Left lung (tissue), 10 donors: Measurements from ENCODE around the gene SMAD6. TPM values are rescaled to one million over a fixed set of nuclear protein-coding genes. Genes with fewer than 3 reads are reported as not detected.

Experiments used
- ATAC-seq: fragments of 200-7000 bp; cut with Tn5 transposase; one replicate; pipeline ENCODE4 v1.9.1; 2020; ENCODE audit warnings: moderate library complexity
- DNase-seq, 4 donors: peaks; one replicate each; pipeline ENCODE4 v3.0.0-alpha.2; 2013 to 2020
- H3K27ac ChIP-seq, 2 donors: fragments of 200-600 bp; sonication (generic) in 1 of 2; one replicate each; pipeline versions ENCODE4 v1.5.0 to v1.8.0; 2020 to 2021
- H3K27me3 ChIP-seq, 2 donors: fragments of 200-600 bp; sonication (generic) in 1 of 2; one replicate each; pipeline versions ENCODE4 v1.5.0 to v1.8.0; 2020 to 2021
- H3K36me3 ChIP-seq, 2 donors: fragments of 200-600 bp; sonication (generic) in 1 of 2; one replicate each; pipeline versions ENCODE4 v1.5.0 to v1.8.0; 2020 to 2021
- H3K4me1 ChIP-seq, 2 donors: fragments of 200-600 bp; one replicate each; pipeline ENCODE4 v1.8.0; 2021
- H3K4me3 ChIP-seq, 2 donors: fragments of 200-600 bp; sonication (generic) in 1 of 2; one replicate each; pipeline versions ENCODE4 v1.5.0 to v1.8.0; 2020 to 2021; ENCODE audit warnings: mild to moderate bottlenecking in 1 of 2
- H3K9me3 ChIP-seq, 2 donors: fragments of 200-600 bp; sonication (generic) in 1 of 2; one replicate each; pipeline versions ENCODE4 v1.5.0 to v1.8.0; 2020 to 2021
- intact Hi-C, 2 donors: fragments of 100-400 bp; cut with DNase I; formaldehyde crosslinking; loops; one replicate each; pipeline versions ENCODE4 v1.11.2 to v1.14.2; 2022
- polyA plus RNA-seq, 6 donors: library from polyadenylated mRNA; unstranded; fragments of 120-200 nt; gene quantifications; one replicate each; pipeline ENCODE4 v1.2.1, GENCODE V29; 2013; ENCODE audit not compliant: insufficient read length in 6 of 6
- total RNA-seq, 2 donors: library from RNA; stranded (reverse); fragmentation: NEBNext Ultra II Directional; extraction: Animal tissue kit (Norgen Biotek cat#: 25700); gene quantifications; one replicate each; pipeline ENCODE4 v1.2.1, GENCODE V29; 2021
- TF ChIP-seq, protein P1 (sequence below), 2 donors: fragments of 200-600 bp; sonication (generic) in 1 of 2; IDR thresholded peaks; one replicate each; pipeline versions ENCODE4 v1.5.0 to v1.8.0; 2021; ENCODE audit warnings: antibody characterized with exemption in 2 of 2
- donor health status: DM: no; HTN: yes; CAD: no.
- donor health status: DM: no; HTN: no; CAD: no.

Gene SMAD6
- total and polyA plus RNA-seq, 8 donors = 25.0 to 110 (median 32.0) TPM

DNA sequence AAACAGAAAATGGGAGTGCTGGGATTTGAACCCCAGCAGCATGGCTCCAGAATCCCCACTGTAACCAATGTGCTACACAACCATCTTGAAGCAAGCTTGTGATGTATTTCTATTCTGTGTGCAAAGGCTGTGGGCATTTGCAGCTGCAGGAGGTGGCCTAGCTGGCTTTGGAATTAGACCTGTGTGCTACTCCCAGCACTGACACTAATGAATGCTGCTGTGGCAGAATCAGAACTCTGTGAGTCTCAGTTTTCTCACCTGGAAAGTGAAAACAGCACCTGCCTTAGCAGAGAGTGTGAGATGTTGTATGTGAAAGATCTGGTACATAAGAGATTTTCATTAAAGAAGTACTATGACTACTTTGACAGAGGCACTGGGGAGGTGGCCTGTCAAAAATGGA is 21.5 kb upstream of the SMAD6 start:
- no peak for ATAC-seq
- no peak overlapping the region for H3K4me3 ChIP-seq
- DNase-seq = no peak
- peaks cover 0 to 4% of the 10 kb centered on the region in 2 donors for H3K9me3 ChIP-seq
- TF ChIP-seq, protein P1, sequence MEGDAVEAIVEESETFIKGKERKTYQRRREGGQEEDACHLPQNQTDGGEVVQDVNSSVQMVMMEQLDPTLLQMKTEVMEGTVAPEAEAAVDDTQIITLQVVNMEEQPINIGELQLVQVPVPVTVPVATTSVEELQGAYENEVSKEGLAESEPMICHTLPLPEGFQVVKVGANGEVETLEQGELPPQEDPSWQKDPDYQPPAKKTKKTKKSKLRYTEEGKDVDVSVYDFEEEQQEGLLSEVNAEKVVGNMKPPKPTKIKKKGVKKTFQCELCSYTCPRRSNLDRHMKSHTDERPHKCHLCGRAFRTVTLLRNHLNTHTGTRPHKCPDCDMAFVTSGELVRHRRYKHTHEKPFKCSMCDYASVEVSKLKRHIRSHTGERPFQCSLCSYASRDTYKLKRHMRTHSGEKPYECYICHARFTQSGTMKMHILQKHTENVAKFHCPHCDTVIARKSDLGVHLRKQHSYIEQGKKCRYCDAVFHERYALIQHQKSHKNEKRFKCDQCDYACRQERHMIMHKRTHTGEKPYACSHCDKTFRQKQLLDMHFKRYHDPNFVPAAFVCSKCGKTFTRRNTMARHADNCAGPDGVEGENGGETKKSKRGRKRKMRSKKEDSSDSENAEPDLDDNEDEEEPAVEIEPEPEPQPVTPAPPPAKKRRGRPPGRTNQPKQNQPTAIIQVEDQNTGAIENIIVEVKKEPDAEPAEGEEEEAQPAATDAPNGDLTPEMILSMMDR (IDR thresholded peaks at IDR 0.05) = no peak
- H3K36me3 ChIP-seq = no peaks in the 10 kb centered on the region
- intact Hi-C loops = no loop called here
- H3K27ac ChIP-seq = no peak overlapping the region
- H3K27me3 ChIP-seq = no peaks in the 10 kb centered on the region
- H3K4me1 ChIP-seq = peaks cover 3 to 15% of the 10 kb centered on the region in 2 donors

DNA sequence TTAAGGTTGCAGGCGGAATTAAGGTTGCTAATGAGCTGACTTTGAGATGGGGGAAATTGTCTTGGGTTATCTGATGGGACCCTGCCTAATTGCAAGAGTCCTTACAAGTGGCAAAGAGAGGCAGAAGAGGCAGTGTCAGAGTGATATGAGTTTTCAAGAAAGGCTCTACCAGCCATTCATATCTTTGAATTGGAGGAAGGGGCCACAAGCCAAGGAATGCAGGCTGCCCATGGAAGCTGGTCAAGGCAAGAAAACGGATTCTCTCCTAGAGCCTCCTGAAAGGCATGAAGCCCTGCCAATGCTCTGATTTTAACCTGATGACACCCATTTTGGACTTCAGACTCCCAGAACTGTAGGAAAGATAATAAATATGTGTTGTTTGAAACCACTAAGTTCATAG is 20.6 kb upstream of the SMAD6 start:
- H3K9me3 ChIP-seq = peaks cover 0 to 4% of the 10 kb centered on the region in 2 donors
- no peak for ATAC-seq
- DNase-seq = no peak
- no peak overlapping the region for H3K4me3 ChIP-seq
- peaks cover 3 to 15% of the 10 kb centered on the region in 2 donors for H3K4me1 ChIP-seq
- H3K36me3 ChIP-seq = no peaks in the 10 kb centered on the region
- H3K27ac ChIP-seq = no peak overlapping the region
- TF ChIP-seq, protein P1 (IDR thresholded peaks at IDR 0.05) = no peak
- no peaks in the 10 kb centered on the region for H3K27me3 ChIP-seq
- intact Hi-C loops = no loop called here

DNA sequence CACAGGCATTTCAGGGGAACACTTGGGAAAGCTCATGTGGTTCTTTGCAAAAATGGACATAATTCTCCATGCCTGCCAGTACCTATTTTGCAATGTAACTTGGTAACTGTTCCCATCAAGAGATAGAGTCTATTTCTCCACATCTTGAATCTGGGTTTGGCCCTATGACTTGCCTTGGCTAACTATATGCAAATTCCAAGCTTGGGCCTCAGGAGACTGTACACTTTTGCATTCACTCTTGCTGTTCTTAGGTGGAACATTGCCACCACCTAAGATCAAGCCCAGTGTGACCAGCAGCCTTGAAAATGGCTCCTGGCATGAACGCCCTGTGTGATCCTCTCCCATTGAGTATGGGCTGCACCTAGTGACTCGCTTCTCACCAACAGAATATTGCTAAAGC is 19.8 kb upstream of the SMAD6 start:
- TF ChIP-seq, protein P1 (IDR thresholded peaks at IDR 0.05) = no peak
- no peaks in the 10 kb centered on the region for H3K27me3 ChIP-seq
- DNase-seq (no peak), ATAC-seq (no peak)
- intact Hi-C loops = no loop called here
- no peaks in the 10 kb centered on the region for H3K36me3 ChIP-seq
- H3K4me1 ChIP-seq = peaks cover 3 to 15% of the 10 kb centered on the region in 2 donors
- no peak overlapping the region for H3K4me3 ChIP-seq
- no peak overlapping the region for H3K27ac ChIP-seq
- H3K9me3 ChIP-seq = peaks cover 0 to 4% of the 10 kb centered on the region in 2 donors

DNA sequence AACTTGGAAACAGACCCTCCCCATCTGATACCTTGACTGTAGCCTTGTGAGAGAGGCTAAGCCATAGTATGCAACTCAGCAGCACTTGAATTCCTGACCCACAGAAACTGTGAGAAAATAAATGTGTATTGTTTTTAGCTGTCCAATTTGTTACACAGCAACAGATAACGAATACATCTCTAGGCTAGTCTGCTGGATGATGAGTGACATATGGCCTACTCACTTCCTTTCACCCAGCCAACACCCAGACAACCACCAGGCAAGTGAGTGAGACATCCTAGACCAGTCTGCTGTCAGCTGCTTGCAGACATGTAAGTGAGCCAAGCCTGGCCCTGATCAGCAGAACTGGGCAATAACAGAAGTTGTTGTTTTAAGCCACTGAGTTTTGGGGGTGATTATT is 19.2 kb upstream of the SMAD6 start:
- H3K27me3 ChIP-seq = no peaks in the 10 kb centered on the region
- intact Hi-C loops = no loop called here
- TF ChIP-seq, protein P1 (IDR thresholded peaks at IDR 0.05) = no peak
- H3K9me3 ChIP-seq = peaks cover 0 to 4% of the 10 kb centered on the region in 2 donors
- H3K27ac ChIP-seq = no peak overlapping the region
- no peak for DNase-seq
- no peaks in the 10 kb centered on the region for H3K36me3 ChIP-seq
- peaks cover 3 to 10% of the 10 kb centered on the region in 2 donors for H3K4me1 ChIP-seq
- peak; percentile 34 for ATAC-seq
- H3K4me3 ChIP-seq = no peak overlapping the region

DNA sequence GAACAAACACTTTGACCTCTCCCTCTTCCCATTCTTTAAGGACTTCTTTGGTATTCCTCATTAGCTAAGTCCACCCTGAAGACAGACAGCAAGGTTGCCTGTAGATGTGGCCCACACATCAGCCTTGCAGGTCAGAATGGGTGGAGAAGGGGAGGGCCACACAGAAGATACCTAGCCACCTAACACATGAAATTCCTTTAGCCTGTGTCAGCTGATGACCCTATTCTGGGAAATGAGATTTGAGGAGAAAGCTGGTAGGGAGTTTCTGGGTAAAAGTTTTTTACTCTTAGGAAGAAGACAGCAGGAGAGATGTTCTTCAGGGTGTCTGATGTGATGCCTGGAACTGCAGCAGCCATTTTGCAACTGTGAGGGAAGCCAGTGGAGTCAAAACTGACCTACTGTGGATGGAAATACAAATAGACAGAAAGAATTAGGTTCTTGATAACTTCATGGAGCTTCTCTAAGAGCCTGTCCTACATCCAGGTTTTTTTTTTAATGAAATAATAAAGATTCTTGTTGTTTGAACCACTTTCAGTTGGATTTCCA is 17.8 kb upstream of the SMAD6 start:
- H3K4me3 ChIP-seq = no peak overlapping the region
- H3K4me1 ChIP-seq = peaks cover 0 to under 1% of the 10 kb centered on the region in 2 donors
- DNase-seq = no peak
- H3K27ac ChIP-seq = no peak overlapping the region
- H3K36me3 ChIP-seq = no peaks in the 10 kb centered on the region
- H3K27me3 ChIP-seq = no peaks in the 10 kb centered on the region
- intact Hi-C loops = no loop called here
- no peak for ATAC-seq
- TF ChIP-seq, protein P1 (IDR thresholded peaks at IDR 0.05) = no peak
- H3K9me3 ChIP-seq = peaks cover 0 to 4% of the 10 kb centered on the region in 2 donors
